SK-N-SH (cell line): ENCODE results near the gene SCAPER.

Source experiments
- CTCF ChIP-seq: fragments of 200-600 bp; sonication (generic); IDR thresholded peaks from 2 replicates; pipeline ENCODE4 v1.6.1; 2017; ENCODE audit warnings: antibody characterized with exemption, mild to moderate bottlenecking, moderate library complexity
- EZH2phosphoT487 ChIP-seq: fragments of 200-600 bp; sonication (generic); IDR thresholded peaks from 2 replicates; pipeline ENCODE4 v1.6.1; 2017; ENCODE audit warnings: low read depth, mixed run types, mild to moderate bottlenecking, antibody characterized with exemption, moderate library complexity, borderline replicate concordance
- JUND ChIP-seq: IDR thresholded peaks from 2 replicates; pipeline ENCODE4 v1.4.0; 2012
- POLR2AphosphoS5 ChIP-seq: IDR thresholded peaks from 2 replicates; pipeline ENCODE4 v1.6.1; 2012; ENCODE audit warnings: low read depth, low read length
- RFX5 ChIP-seq: IDR thresholded peaks from 2 replicates; pipeline ENCODE4 v1.6.1; 2012; ENCODE audit warnings: mild to moderate bottlenecking, improper control_type of control experiment, low read length
- RXRA ChIP-seq: IDR thresholded peaks from 2 replicates; pipeline ENCODE4 v1.4.0; 2012; ENCODE audit warnings: low read depth, mild to moderate bottlenecking, borderline replicate concordance
- TEAD4 ChIP-seq: IDR thresholded peaks from 2 replicates; pipeline ENCODE4 v1.4.0; 2012; ENCODE audit warnings: mild to moderate bottlenecking, borderline replicate concordance; ENCODE audit not compliant: insufficient read depth
- YY1 ChIP-seq: IDR thresholded peaks from 2 replicates; pipeline ENCODE4 v1.4.0; 2012; ENCODE audit warnings: low read depth, mild to moderate bottlenecking
- TF ChIP-seq, protein P1 (sequence below): IDR thresholded peaks from 2 replicates; pipeline ENCODE4 v1.4.0; 2012; ENCODE audit warnings: low read depth, borderline replicate concordance

DNA sequence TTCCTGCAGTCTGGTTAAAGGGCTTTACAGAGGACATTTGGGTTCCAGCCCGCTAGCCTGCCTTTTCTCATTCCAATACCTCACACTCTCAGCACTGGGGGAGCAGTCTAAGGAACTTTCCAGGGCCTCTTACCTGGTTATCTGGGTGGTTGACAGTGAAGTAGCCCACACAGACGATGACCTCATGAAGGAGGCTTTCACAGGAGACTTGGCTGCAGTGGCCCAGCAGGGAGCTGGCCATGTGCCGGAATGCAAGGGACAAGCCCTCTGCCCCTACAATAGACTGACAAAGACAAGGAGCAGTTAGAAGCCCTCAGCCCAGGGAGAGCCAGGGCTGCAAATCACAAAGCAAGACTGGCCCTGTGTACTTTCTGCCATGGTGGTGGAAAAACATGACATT lies 529.1 kb downstream of the SCAPER start:
- TF ChIP-seq CTCF (no peak), JUND (no peak), RXRA (no peak), EZH2phosphoT487 (no peak), YY1 (no peak), RFX5 (no peak), TEAD4 (no peak), POLR2AphosphoS5 (no peak)
- TF ChIP-seq, protein P1, sequence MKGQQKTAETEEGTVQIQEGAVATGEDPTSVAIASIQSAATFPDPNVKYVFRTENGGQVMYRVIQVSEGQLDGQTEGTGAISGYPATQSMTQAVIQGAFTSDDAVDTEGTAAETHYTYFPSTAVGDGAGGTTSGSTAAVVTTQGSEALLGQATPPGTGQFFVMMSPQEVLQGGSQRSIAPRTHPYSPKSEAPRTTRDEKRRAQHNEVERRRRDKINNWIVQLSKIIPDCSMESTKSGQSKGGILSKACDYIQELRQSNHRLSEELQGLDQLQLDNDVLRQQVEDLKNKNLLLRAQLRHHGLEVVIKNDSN, result no peak
